ENCODE data around the gene NEK8. TPM values are rescaled to one million over a fixed set of nuclear protein-coding genes. Genes with fewer than 3 reads are reported as not detected.

The NEK8 gene
- total and polyA plus RNA-seq, 9 of the 15 experiments (the other 6 are each of a cell fraction or from before 2014, with no cell fraction given) = 0.98 to 16.6 (median 4.6) TPM

GRCh38 chr17:28763804-28764266, 35.2 kb downstream of the NEK8 start:
- intact Hi-C loops (cut with micrococcal nuclease) (loop anchor here (1.0 to 5.0 kb wide), 4 partner anchors 77 to 152 kb away; partner anchors contain the start of gene DHRS13), in situ Hi-C loops (cut with MboI) (no loop called here)
- Histone ChIP-seq H3K4me1 (replicated peaks in 1 of 2; ENCODE audit: control insufficient read depth in 2 of 2, insufficient read depth in 2 of 2, low read length in 2 of 2) (peaks cover 3% of the 10 kb centered on the region in 2 experiments; a peak in 2 of 5 replicates), H2AFZ (ENCODE audit: low read depth, low read length) (no peak overlapping the region), H3K27ac (ENCODE audit: extremely low read depth, low read depth, low read length) (no peak overlapping the region), H3K9me1 (ENCODE audit: control insufficient read depth, insufficient read depth, low read length) (no peaks in the 10 kb centered on the region), H3K79me2 (ENCODE audit: control insufficient read depth, insufficient read depth, low read length) (peaks cover 24% of the 10 kb centered on the region), H3K9me3 (replicated peaks; ENCODE audit: control insufficient read depth, insufficient read depth, low read depth, low read length) (no peaks in the 10 kb centered on the region), H3K36me3 (ENCODE audit: control insufficient read depth, insufficient read depth, low read length) (peaks cover 78% of the 10 kb centered on the region), H3K4me3 (no peak overlapping the region), H3K9ac (ENCODE audit: insufficient read depth in 1 of 2, low read depth in 2 of 2, low read length in 2 of 2) (no peak overlapping the region), H4K20me1 (replicated peaks; ENCODE audit: control insufficient read depth, insufficient read depth, low read length) (0 out of 2 replicates have a peak, but pooled peaks cover 7% of the 10 kb centered on the region), H3K27me3 (ENCODE audit: control insufficient read depth in 2 of 2, insufficient read depth in 2 of 2, low read length in 2 of 2) (no peaks in the 10 kb centered on the region), H3K4me2 (ENCODE audit: insufficient read depth, low read length) (no peak overlapping the region)
- 58% methylated on average over 5 of the region's 5 CpGs for WGBS (ENCODE audit: insufficient coverage, low coverage, missing lambda C conversion rate)
- ATAC-seq (peak; percentile 86), DNase-seq (ENCODE audit: extremely low read depth in 1 of 4, low spot score in 3 of 4) (peak; percentile 73 to 87 (median 78)), FAIRE-seq (peak; percentile 91)
- ChIA-PET CTCF (ENCODE audit: low intra/inter-chr PET ratio) (interaction anchor here (0.6 to 1.9 kb wide), 6 partner anchors 48 to 348 kb away, joined by 3 to 10 read pairs (median 4); partner anchors contain the start of gene FLOT2), POLR2A (interaction anchor here (0.5 to 4.0 kb wide), 18 partner anchors 9 to 192 kb away, joined by 3 to 47 read pairs (median 3); partner anchors contain the start of genes FAM222B, FLOT2, NEK8 and PROCA1)
- no TSS peak for BruUV-seq (replicated peaks)
- TF ChIP-seq ELF4 (CRISPR knock-in tag; IDR thresholded peaks at IDR 0.05) = no peak
- TF ChIP-seq E2F1 (CRISPR knock-in tag; IDR thresholded peaks at IDR 0.05) = 0 out of 2 replicates have a peak, but pooled peaks have one; percentile 14
- TF ChIP-seq CTCF (IDR thresholded peaks at IDR 0.05 in 2 of 3, conservative IDR thresholded peaks at IDR 0.05 in 1 of 3; ENCODE audit: insufficient read depth in 2 of 3, low read depth in 1 of 3, low read length in 3 of 3) = peak; percentile 83 to 95 (median 91)
- no peak for TF ChIP-seq ZNF449 (CRISPR knock-in tag; IDR thresholded peaks at IDR 0.05)
- no peak for TF ChIP-seq CBX3 (IDR thresholded peaks at IDR 0.05; ENCODE audit: borderline replicate concordance in 1 of 2, low read length in 2 of 2)
- TF ChIP-seq SRSF3 (IDR thresholded peaks at IDR 0.05; ENCODE audit: insufficient read depth, low read length) = no peak
- no peak for TF ChIP-seq NCOA1 (IDR thresholded peaks at IDR 0.05; ENCODE audit: low read depth)
- TF ChIP-seq ATF1 (CRISPR knock-in tag; IDR thresholded peaks at IDR 0.05) = no peak
- TF ChIP-seq ATF1 (tag; IDR thresholded peaks at IDR 0.05) = 0 out of 2 replicates have a peak, but pooled peaks have one; percentile 25
- TF ChIP-seq ZFPM2 (CRISPR knock-in tag; IDR thresholded peaks at IDR 0.05) = no peak
- peak; percentile 79 for TF ChIP-seq NFIC (IDR thresholded peaks at IDR 0.05)
- peak; percentile 84 to 92 for TF ChIP-seq RAD21 (CRISPR knock-in tag; conservative IDR thresholded peaks at IDR 0.05 in 1 of 2, IDR thresholded peaks at IDR 0.05 in 1 of 2)
- no peak for TF ChIP-seq UBTF (IDR thresholded peaks at IDR 0.05; ENCODE audit: borderline replicate concordance in 1 of 2, low read depth in 2 of 2, low read length in 2 of 2)
- no peak for TF ChIP-seq COPS2 (conservative IDR thresholded peaks at IDR 0.05)
- no peak for TF ChIP-seq POU5F1 (IDR thresholded peaks at IDR 0.05; ENCODE audit: borderline replicate concordance, low read depth, low read length, partially characterized antibody)

All from K562 (cell line).